ENCODE results near the gene MYOG.

Gene MYOG

DNA sequence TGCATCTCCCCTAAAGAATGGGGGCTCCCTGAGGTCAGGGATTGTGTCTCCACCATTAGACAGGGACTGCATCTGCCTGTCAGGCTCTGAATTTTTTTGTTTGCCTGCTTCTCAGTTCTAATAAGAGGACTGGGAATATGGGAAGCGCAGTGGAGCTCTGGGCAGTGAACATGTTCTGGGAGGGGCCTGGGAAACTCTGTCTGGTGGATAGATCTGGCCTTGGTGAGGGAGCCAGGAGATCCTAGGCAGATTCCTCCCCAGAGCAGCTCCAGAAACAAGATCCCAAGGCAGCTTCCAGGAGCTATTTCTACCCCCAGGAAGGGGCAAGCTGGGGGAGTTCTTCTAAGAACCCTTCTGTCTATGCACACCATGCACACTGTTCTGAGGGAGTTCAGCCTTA, 12.6 kb upstream of the MYOG start:
- Histone ChIP-seq H3K4me1 (ENCODE audit: insufficient read depth, low read length) (no peaks in the 10 kb centered on the region), H3K9ac (ENCODE audit: low read depth, low read length) (no peak overlapping the region), H3K79me2 (ENCODE audit: insufficient read depth, low read length) (no peaks in the 10 kb centered on the region), H4K20me1 (ENCODE audit: insufficient read depth, low read length) (no peaks in the 10 kb centered on the region), H3K27ac (ENCODE audit: low read length) (no peak overlapping the region), H2AFZ (ENCODE audit: low read depth, low read length) (no peak overlapping the region), H3K36me3 (ENCODE audit: insufficient read depth, low read length) (no peaks in the 10 kb centered on the region), H3K27me3 (ENCODE audit: insufficient read depth, low read length, poor library complexity) (no peaks in the 10 kb centered on the region), H3K4me3 (ENCODE audit: low read depth in 1 of 2, low read length in 2 of 2) (no peak overlapping the region), H3K4me2 (ENCODE audit: insufficient read depth, low read length) (no peak overlapping the region), H3K9me3 (ENCODE audit: insufficient read depth, low read length, severe bottlenecking) (no peaks in the 10 kb centered on the region)
- no peak for ATAC-seq (ENCODE audit: insufficient read depth, low read depth)
- no peak for DNase-seq
- TF ChIP-seq, protein P1, sequence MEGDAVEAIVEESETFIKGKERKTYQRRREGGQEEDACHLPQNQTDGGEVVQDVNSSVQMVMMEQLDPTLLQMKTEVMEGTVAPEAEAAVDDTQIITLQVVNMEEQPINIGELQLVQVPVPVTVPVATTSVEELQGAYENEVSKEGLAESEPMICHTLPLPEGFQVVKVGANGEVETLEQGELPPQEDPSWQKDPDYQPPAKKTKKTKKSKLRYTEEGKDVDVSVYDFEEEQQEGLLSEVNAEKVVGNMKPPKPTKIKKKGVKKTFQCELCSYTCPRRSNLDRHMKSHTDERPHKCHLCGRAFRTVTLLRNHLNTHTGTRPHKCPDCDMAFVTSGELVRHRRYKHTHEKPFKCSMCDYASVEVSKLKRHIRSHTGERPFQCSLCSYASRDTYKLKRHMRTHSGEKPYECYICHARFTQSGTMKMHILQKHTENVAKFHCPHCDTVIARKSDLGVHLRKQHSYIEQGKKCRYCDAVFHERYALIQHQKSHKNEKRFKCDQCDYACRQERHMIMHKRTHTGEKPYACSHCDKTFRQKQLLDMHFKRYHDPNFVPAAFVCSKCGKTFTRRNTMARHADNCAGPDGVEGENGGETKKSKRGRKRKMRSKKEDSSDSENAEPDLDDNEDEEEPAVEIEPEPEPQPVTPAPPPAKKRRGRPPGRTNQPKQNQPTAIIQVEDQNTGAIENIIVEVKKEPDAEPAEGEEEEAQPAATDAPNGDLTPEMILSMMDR (IDR thresholded peaks at IDR 0.05; ENCODE audit: borderline replicate concordance, extremely low read depth, low read length, poor library complexity, severe bottlenecking) = no peak
- no peak for TF ChIP-seq EZH2 (IDR thresholded peaks at IDR 0.05; ENCODE audit: borderline replicate concordance, low read depth, low read length, severe bottlenecking)

DNA sequence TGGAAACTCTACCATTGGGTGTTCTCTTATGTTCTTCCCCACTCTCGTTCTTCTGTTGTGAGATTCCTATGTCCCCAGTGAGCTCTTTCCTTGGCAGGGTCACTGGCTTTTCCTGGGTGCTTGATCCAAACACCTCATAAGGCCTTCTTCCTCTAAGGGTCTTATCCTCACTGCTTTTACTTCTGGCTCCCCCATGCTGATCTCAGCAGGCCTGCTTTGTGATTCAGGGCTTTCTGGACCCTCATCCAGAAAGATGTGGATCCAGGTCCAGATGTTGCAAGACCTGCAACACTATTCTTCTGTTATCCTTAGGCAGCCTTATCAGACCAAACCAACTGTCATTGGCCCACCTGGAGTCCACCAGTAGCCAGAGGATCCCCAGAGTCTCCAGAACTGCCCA, 11.2 kb upstream of the MYOG start:
- no peaks in the 10 kb centered on the region for H4K20me1 ChIP-seq (ENCODE audit: insufficient read depth, low read length)
- no peaks in the 10 kb centered on the region for H3K36me3 ChIP-seq (ENCODE audit: insufficient read depth, low read length)
- H3K4me3 ChIP-seq (ENCODE audit: low read depth in 1 of 2, low read length in 2 of 2) = no peak overlapping the region
- no peaks in the 10 kb centered on the region for H3K9me3 ChIP-seq (ENCODE audit: insufficient read depth, low read length, severe bottlenecking)
- no peaks in the 10 kb centered on the region for H3K79me2 ChIP-seq (ENCODE audit: insufficient read depth, low read length)
- H2AFZ ChIP-seq (ENCODE audit: low read depth, low read length) = no peak overlapping the region
- H3K4me1 ChIP-seq (ENCODE audit: insufficient read depth, low read length) = no peaks in the 10 kb centered on the region
- TF ChIP-seq EZH2 (IDR thresholded peaks at IDR 0.05; ENCODE audit: borderline replicate concordance, low read depth, low read length, severe bottlenecking) = no peak
- TF ChIP-seq, protein P1 (IDR thresholded peaks at IDR 0.05; ENCODE audit: borderline replicate concordance, extremely low read depth, low read length, poor library complexity, severe bottlenecking) = no peak
- no peak overlapping the region for H3K27ac ChIP-seq (ENCODE audit: low read length)
- H3K4me2 ChIP-seq (ENCODE audit: insufficient read depth, low read length) = no peak overlapping the region
- DNase-seq = no peak
- peaks cover 3% of the 10 kb centered on the region for H3K27me3 ChIP-seq (ENCODE audit: insufficient read depth, low read length, poor library complexity)
- no peak overlapping the region for H3K9ac ChIP-seq (ENCODE audit: low read depth, low read length)
- no peak for ATAC-seq (ENCODE audit: insufficient read depth, low read depth)

DNA sequence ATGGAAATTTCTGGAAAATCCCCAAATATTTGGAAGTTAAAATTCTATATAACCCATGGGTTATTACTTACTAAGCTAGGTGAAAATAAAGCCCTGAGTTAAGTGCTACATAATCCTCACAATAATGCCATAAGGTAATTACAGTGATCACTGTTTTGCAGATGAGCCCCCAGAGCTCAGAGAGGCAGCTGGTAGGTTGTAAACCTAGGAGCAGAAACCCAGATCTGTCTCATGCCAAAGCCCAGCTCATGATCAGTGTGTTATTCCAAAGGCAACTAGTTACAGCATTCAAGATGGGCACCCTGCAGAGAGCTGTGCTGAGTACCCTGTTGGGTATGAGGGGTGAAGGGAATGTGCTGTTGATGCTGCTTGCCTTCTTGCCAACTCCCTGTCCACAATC, 10.8 kb upstream of the MYOG start:
- no peak overlapping the region for H2AFZ ChIP-seq (ENCODE audit: low read depth, low read length)
- no peak overlapping the region for H3K4me3 ChIP-seq (ENCODE audit: low read depth in 1 of 2, low read length in 2 of 2)
- no peak overlapping the region for H3K27ac ChIP-seq (ENCODE audit: low read length)
- no peaks in the 10 kb centered on the region for H3K36me3 ChIP-seq (ENCODE audit: insufficient read depth, low read length)
- DNase-seq (no peak), ATAC-seq (ENCODE audit: insufficient read depth, low read depth) (no peak)
- no peaks in the 10 kb centered on the region for H4K20me1 ChIP-seq (ENCODE audit: insufficient read depth, low read length)
- H3K27me3 ChIP-seq (ENCODE audit: insufficient read depth, low read length, poor library complexity) = peaks cover 3% of the 10 kb centered on the region
- no peak overlapping the region for H3K9ac ChIP-seq (ENCODE audit: low read depth, low read length)
- H3K4me1 ChIP-seq (ENCODE audit: insufficient read depth, low read length) = no peaks in the 10 kb centered on the region
- TF ChIP-seq EZH2 (IDR thresholded peaks at IDR 0.05; ENCODE audit: borderline replicate concordance, low read depth, low read length, severe bottlenecking) = no peak
- TF ChIP-seq, protein P1 (IDR thresholded peaks at IDR 0.05; ENCODE audit: borderline replicate concordance, extremely low read depth, low read length, poor library complexity, severe bottlenecking) = no peak
- no peaks in the 10 kb centered on the region for H3K9me3 ChIP-seq (ENCODE audit: insufficient read depth, low read length, severe bottlenecking)
- no peak overlapping the region for H3K4me2 ChIP-seq (ENCODE audit: insufficient read depth, low read length)
- no peaks in the 10 kb centered on the region for H3K79me2 ChIP-seq (ENCODE audit: insufficient read depth, low read length)

Data from DND-41 (cell line).